GM10847 (cell line): ENCODE measurements around the gene CD99.

Source experiments
- POLR2A ChIP-seq: IDR thresholded peaks from 2 replicates; pipeline ENCODE4 v1.6.1; 2011; ENCODE audit not compliant: insufficient read length; ENCODE audit errors: extremely low read depth

Gene CD99

GRCh38 chrX:2689773-2690666, 1.1 kb upstream of the CD99 start:
- no peak for TF ChIP-seq POLR2A

DNA sequence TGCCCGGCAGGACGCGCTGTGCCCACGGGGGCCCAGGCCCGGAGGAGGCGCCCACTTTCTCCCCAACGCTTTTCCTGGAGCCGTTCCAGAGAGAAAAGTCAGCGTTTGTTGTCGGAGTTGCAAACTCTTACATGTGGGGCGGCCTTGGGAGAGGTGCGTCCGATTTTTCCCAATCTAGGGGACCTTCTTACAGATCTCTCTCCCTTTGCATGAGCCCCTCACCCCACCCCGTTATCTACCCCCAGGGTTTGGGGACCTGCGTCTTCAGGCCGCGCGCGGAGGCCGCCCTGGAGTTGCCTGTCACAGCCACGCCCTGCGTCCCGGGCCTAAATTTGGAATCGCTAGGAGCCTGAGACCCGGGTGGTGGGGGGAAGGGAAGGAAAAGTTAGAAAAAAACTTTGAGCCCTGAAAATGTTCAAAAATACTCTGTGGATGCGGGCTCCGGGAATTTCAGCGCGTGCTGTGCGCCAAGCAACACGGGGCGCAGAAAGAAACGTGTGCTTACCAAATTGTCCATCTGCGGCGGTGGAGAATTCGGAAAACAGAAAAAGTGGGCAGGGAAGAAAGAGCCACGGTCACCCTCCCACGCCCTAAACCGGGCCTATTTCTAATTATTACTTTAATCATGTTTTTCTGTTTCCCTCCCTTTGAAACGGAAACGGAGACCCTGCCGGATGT, 587 bp downstream of the CD99 start:
- TF ChIP-seq POLR2A, result no peak

DNA sequence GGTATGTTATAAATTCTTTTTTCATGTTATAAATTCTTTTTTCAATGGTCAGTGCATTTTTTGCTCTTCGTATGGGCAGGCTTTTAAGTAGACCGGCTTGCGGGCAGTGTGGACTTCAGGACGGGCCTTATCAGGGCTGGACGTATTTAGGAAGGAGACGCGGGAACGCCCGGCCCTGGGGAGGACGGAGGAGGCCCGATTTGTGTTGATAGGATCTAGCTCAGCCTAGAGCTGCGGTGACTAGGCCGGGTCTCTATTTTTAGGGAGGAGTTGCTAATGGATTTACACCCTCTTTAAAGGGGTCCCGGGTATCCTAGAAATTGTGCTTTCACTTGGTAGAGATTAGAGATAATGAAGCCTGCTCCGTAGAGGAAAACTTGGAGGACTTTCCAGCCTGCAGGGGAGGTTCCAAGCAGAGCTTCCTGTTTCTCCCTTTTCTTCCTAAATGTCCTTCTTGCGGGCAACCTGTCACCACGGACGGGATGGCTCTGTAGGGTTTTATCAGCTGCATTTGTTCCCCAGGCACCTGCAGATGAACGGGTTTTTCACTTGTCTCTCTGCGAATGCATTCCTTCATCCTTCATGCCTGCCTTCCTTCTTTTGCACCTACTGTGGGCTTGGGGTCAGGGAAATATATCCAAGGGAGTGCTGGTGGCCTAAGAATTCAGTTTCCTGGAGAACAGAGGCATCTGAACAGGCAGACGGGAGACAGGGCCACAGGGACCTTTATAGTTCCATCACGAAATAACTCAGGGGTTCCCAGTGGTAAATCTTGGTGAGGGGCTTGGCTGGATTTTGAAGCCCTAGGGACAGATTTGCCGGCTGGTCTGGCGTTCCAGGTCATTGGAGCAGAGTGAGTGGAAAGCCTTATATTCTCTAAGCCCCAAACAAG, 1.4 kb downstream of the CD99 start:
- no peak for TF ChIP-seq POLR2A

DNA sequence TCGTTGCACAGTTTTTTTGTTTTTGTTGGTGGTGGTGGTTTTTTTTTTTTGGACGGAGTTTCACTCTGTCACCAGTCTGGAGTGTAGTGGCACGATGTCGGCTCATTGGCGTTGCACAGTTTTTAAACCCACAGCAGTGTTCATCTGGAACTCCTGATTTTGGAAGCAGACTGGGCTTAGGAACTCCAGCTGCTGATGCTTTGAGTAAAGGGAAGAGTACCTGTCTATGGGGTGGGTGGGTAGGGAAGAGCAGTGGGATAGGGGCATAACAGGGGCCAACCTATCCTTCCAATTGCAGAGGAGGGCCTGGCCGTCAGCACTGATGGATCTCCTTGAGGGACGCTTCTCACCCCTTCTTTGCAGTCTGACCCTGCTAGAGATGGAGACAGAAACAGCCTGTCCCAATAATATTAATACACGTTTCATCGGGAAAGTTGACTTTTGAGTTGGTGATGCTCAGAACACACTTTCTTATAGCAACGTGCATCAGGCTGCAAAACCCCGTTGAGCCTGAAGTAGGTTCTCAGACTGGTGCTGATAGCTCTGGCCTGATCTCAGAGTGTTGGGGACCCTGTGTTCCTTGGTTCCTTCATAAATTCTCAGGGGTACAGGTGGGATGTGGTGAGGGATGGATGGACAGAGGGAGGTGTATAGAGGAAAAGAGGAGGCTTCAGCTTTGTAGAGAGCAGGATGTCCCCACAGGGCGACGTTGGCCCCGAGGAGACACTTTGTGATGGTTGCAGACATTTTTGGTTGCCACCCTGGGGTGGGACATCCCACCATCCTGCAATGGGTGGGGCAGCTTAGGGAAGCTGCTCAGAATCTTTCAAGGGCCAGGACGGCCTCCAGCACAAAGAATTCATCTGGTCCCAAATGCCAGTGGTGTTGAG, 2.3 kb downstream of the CD99 start:
- TF ChIP-seq POLR2A, result no peak

DNA sequence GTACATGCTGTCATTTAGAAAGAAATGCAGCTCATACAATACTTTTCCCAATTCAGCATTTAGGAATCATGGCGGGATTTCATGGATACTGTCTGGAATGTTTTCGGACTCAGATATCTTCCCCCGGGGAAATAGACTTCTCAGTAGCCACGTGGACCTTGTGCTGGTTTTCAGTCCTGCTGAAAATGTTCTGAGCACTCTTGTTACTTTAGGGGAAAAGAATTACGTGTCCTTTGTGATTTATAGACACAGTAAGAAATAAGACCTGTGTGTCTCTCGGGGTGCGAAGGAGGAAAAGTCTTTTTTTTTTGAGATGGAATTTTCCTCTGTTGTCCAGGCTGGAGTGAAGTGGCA, 3.8 kb downstream of the CD99 start:
- TF ChIP-seq POLR2A, result no peak

- no peak for TF ChIP-seq POLR2A
These were observed 5.7 kb downstream of the CD99 start for GRCh38 chrX:2696698-2697215.

DNA sequence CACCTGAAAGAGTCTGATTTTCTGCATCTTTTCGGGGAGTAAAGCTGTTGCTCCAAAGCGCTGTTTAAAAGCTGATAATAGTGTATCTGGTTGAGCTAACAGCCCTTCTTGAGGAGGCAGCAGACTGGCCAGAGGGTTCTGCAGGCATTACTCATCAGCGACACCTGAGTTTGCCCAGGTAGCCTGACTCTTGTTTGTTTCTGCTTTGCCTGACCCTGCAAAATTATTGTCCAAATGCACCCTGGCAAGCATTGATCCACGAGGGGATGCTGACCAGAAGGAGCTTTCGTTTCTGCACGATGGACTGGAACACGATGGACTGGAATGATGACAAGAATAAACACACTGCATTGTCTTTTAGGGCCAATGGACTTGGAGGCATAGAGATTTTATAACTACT, 6.2 kb downstream of the CD99 start:
- TF ChIP-seq POLR2A, result no peak

DNA sequence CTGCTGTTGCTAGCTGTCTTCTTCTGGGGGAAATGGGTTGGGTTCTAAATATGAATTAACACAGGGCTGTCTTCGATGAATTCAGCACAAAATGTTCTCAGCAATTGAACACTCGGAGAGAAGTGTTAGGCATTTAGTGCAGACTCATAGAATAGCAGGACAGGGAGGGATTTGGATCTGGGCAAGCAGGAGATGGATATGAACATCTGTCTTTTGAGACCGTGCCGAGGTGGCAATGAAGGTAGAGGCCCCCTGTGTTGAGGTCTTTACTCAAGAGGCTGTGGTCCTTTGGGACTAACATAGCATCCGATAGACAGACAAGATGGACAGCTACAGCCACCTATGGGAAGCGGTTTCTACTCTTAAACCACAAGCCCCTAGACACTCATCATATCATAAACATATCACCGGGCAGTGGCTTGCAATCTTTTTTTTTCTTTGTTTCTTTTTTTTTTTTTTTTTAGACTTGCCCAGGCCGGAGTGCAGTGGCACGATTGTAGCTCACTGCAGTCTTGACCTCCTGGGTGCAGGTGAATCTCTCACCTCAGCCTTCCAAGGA, 6.7 kb downstream of the CD99 start:
- TF ChIP-seq POLR2A, result no peak

- TF ChIP-seq POLR2A, result no peak
These were observed 7.5 kb downstream of the CD99 start for GRCh38 chrX:2698604-2699003.

GRCh38 chrX:2699959-2700358, 8.9 kb downstream of the CD99 start:
- TF ChIP-seq POLR2A, result no peak

- TF ChIP-seq POLR2A, result no peak
These were observed 9.6 kb downstream of the CD99 start for GRCh38 chrX:2700405-2701320.

DNA sequence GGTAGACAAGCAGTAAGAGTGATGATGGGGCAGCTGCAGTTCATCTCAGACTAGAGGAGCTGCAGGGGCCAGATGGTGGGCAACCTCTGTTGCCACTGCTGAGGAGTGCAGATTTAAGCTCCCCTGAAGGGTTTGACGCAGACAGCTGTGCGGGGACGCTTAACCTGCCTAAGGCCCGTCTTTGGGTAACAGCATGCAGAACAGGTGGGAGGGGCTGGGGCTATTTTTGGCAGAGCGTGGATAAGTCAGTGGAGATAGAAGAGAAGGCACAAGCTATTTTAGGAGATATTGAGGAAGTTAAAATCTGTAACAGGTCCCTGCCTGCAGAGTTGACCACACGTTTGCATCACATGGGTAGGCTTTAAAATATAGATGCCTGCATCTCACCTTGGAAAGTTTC, 10.5 kb downstream of the CD99 start:
- no peak for TF ChIP-seq POLR2A

DNA sequence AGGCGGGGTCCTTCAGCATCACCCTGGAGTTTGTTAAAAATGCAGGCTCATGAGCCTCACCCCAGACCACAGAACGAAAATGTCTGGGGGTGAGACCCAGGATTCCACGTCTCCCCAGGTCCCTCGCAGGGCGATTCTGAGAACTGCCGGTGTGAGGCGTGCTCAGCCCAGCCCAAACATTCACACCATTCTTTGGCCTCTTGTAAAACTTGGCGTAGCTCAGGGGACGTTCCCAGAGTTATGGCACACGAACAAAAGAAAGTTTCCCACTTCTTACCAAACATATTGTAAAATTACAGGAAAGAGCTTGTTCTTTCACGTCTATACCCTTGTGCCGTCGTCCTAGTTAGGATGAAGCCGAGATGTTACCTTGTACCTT, 12.9 kb downstream of the CD99 start:
- TF ChIP-seq POLR2A, result no peak
